GM19238 (cell line): ENCODE measurements around the gene OR2G6.
"Not testable (repeated sequence)": the region's sequence is repeated elsewhere in the genome, so short reads cannot be mapped to it uniquely, and the experiment has no call there.

Experiments
- DNase-seq: peaks from one replicate; pipeline ENCODE4 v3.0.0; 2011; ENCODE audit warnings: low spot score; ENCODE audit not compliant: insufficient read length

Gene OR2G6

GRCh38 chr1:248574657-248575056 is 66.8 kb downstream of the OR2G6 start, which contains the start of gene OR2T34:
TSS of gene OR2T34 (minus strand) at chr1:248574757. CDS start at chr1:248574757, 0 bp downstream.
- not testable (repeated sequence) for DNase-seq

- no peak for DNase-seq
These were observed 68.5 kb downstream of the OR2G6 start for GRCh38 chr1:248576260-248576980.
